Measurements from ENCODE around the gene ABHD6. TPM values are rescaled to one million over a fixed set of nuclear protein-coding genes. Genes with fewer than 3 reads are reported as not detected.

The ABHD6 gene
- total and polyA plus RNA-seq, 9 of the 15 experiments (the other 6 are each of a cell fraction or from before 2014, with no cell fraction given), result 0.53 to 3.6 (median 2.5) TPM

GRCh38 chr3:58305882-58306711, 68.5 kb downstream of the ABHD6 start, which contains the start of the genes HTD2 and RPP14 (continued):
- TF ChIP-seq NFRKB (IDR thresholded peaks at IDR 0.05; ENCODE audit: low read depth) (no peak), FOXM1 (IDR thresholded peaks at IDR 0.05; ENCODE audit: low read depth) (peak; percentile 75), FOXM1 (CRISPR knock-in tag; IDR thresholded peaks at IDR 0.05; ENCODE audit: low read depth) (no peak), ZNF740 (CRISPR knock-in tag; IDR thresholded peaks at IDR 0.05) (no peak), ZNF740 (tag; IDR thresholded peaks at IDR 0.05) (no peak), TFAP4 (CRISPR knock-in tag; IDR thresholded peaks at IDR 0.05; ENCODE audit: borderline replicate concordance) (peak; percentile 89), XRCC5 (IDR thresholded peaks at IDR 0.05; ENCODE audit: low read depth, low read length) (peak; percentile 90; the same call in 1 of the 2 replicates), ZBTB33 (CRISPR knock-in tag; IDR thresholded peaks at IDR 0.05) (no peak; the same call in 1 of the 2 replicates), EGR1 (conservative IDR thresholded peaks at IDR 0.05) (peak; percentile 51), NUFIP1 (IDR thresholded peaks at IDR 0.05; ENCODE audit: partially characterized antibody) (no peak), ZNF76 (CRISPR knock-in tag; IDR thresholded peaks at IDR 0.05; ENCODE audit: borderline replicate concordance) (no peak), RUNX1 (IDR thresholded peaks at IDR 0.05; ENCODE audit: low read depth) (no peak), ZNF445 (CRISPR knock-in tag; IDR thresholded peaks at IDR 0.05; ENCODE audit: low read depth) (no peak), ZNF311 (CRISPR knock-in tag; IDR thresholded peaks at IDR 0.05) (no peak), SAFB2 (IDR thresholded peaks at IDR 0.05; ENCODE audit: borderline replicate concordance, low read depth, low read length, severe bottlenecking) (no peak), ZNF232 (CRISPR knock-in tag; IDR thresholded peaks at IDR 0.05) (no peak), TBP (optimal IDR thresholded peaks at IDR 0.05; ENCODE audit: low read depth, low read length) (peak; percentile 55), MTA2 (IDR thresholded peaks at IDR 0.05; ENCODE audit: low read depth) (no peak), ZEB2 (IDR thresholded peaks at IDR 0.05) (no peak), RHOXF2B (CRISPR knock-in tag; conservative IDR thresholded peaks at IDR 0.05) (no peak), SNRNP70 (optimal IDR thresholded peaks at IDR 0.05; ENCODE audit: low read depth, low read length) (no peak), NONO (IDR thresholded peaks at IDR 0.05; ENCODE audit: low read depth in 2 of 2, low read length in 1 of 2) (0 out of 4 replicates have a peak, but pooled peaks of 1 of the 2 experiments have one; percentile 18), ZNF707 (CRISPR knock-in tag; conservative IDR thresholded peaks at IDR 0.05) (no peak), CTCF (IDR thresholded peaks at IDR 0.05 in 2 of 3, conservative IDR thresholded peaks at IDR 0.05 in 1 of 3; ENCODE audit: insufficient read depth in 2 of 3, low read depth in 1 of 3, low read length in 3 of 3) (peak; percentile 87 to 92 (median 91))

Measured in K562 (cell line).